Sciatic nerve (tissue), 2 donors: ENCODE measurements around the gene PSG1. TPM values are rescaled to one million over a fixed set of nuclear protein-coding genes. Genes with fewer than 3 reads are reported as not detected.
"Not testable (repeated sequence)": the region's sequence is repeated elsewhere in the genome, so short reads cannot be mapped to it uniquely, and the experiment has no call there.

ENCODE experiments used
- ATAC-seq: fragments of 200-7000 bp; cut with Tn5 transposase; one replicate; pipeline ENCODE4 v1.9.1; 2020; ENCODE audit warnings: mild to moderate bottlenecking, moderate library complexity
- DNase-seq: peaks from one replicate; pipeline ENCODE4 v3.0.0-alpha.2; 2020; ENCODE audit warnings: low spot score
- intact Hi-C: fragments of 100-400 bp; cut with DNase I; formaldehyde crosslinking; loops from one replicate; pipeline ENCODE4 v1.14.2; 2022
- total RNA-seq: library from RNA; stranded (reverse); fragmentation: NEBNext Ultra II Directional; extraction: Animal tissue kit (Norgen Biotek cat#: 25700); gene quantifications from one replicate; pipeline ENCODE4 v1.2.1, GENCODE V29; 2021
- donor health status: DM: no; HTN: no; CAD: no.
- donor health status: DM: no; HTN: no; CAD: no.

Gene PSG1
- total RNA-seq, 1 donor from 2014 or later, result not detected

- DNase-seq, intact Hi-C loops, ATAC-seq: not testable (repeated sequence)
Measured at GRCh38 chr19:42887876-42888445, 8.4 kb upstream of the PSG1 start.

- DNase-seq, intact Hi-C loops, ATAC-seq: not testable (repeated sequence)
Measured at GRCh38 chr19:42882730-42883129, 3.2 kb upstream of the PSG1 start.

- ATAC-seq, DNase-seq, intact Hi-C loops: not testable (repeated sequence)
Measured at GRCh38 chr19:42882010-42882409, 2.5 kb upstream of the PSG1 start.

- DNase-seq, intact Hi-C loops, ATAC-seq: not testable (repeated sequence)
Measured at GRCh38 chr19:42881279-42881678, 1.8 kb upstream of the PSG1 start.

GRCh38 chr19:42880621-42881020 is 1.1 kb upstream of the PSG1 start:
- intact Hi-C loops, ATAC-seq, DNase-seq: not testable (repeated sequence)

GRCh38 chr19:42876596-42876995 is 2.9 kb downstream of the PSG1 start:
- DNase-seq, ATAC-seq, intact Hi-C loops: not testable (repeated sequence)

- DNase-seq, ATAC-seq, intact Hi-C loops: not testable (repeated sequence)
Measured at GRCh38 chr19:42875881-42876280, 3.6 kb downstream of the PSG1 start.

- intact Hi-C loops, ATAC-seq, DNase-seq: not testable (repeated sequence)
Measured at GRCh38 chr19:42874901-42875813, 4.4 kb downstream of the PSG1 start.

- ATAC-seq, DNase-seq, intact Hi-C loops: not testable (repeated sequence)
Measured at GRCh38 chr19:42874136-42874535, 5.4 kb downstream of the PSG1 start.

- DNase-seq (no peak), ATAC-seq (no peak)
- intact Hi-C loops, result no loop called here
Measured at GRCh38 chr19:42872608-42873007, 6.9 kb downstream of the PSG1 start.

- ATAC-seq (no peak), DNase-seq (no peak)
- intact Hi-C loops, result no loop called here
Measured at GRCh38 chr19:42857544-42857867, 22.0 kb downstream of the PSG1 start.

GRCh38 chr19:42856866-42857543 is 22.5 kb downstream of the PSG1 start:
- ATAC-seq, DNase-seq, intact Hi-C loops: not testable (repeated sequence)

- DNase-seq, intact Hi-C loops, ATAC-seq: not testable (repeated sequence)
Measured at GRCh38 chr19:42854745-42855144, 24.8 kb downstream of the PSG1 start.

- ATAC-seq, intact Hi-C loops, DNase-seq: not testable (repeated sequence)
Measured at GRCh38 chr19:42853231-42853630, 26.3 kb downstream of the PSG1 start.

- intact Hi-C loops, ATAC-seq, DNase-seq: not testable (repeated sequence)
Measured at GRCh38 chr19:42852821-42853220, 26.7 kb downstream of the PSG1 start.

GRCh38 chr19:42851718-42852280 is 27.7 kb downstream of the PSG1 start:
- DNase-seq, intact Hi-C loops: not testable (repeated sequence)

GRCh38 chr19:42850981-42851717 is 28.4 kb downstream of the PSG1 start:
- no peak for DNase-seq
- ATAC-seq, result no peak
- intact Hi-C loops, result no loop called here

More at GRCh38 chr19:42851718-42852280, 27.7 kb downstream of the PSG1 start:
- not testable (repeated sequence) for ATAC-seq

- intact Hi-C loops, result no loop called here
- ATAC-seq (no peak), DNase-seq (no peak)
Measured at GRCh38 chr19:42846597-42846996, 32.9 kb downstream of the PSG1 start.
